ENCODE data around the gene ARL17B.
"Not testable (repeated sequence)": the region's sequence is repeated elsewhere in the genome, so short reads cannot be mapped to it uniquely, and the experiment has no call there.

The ARL17B gene

GRCh38 chr17:46249153-46249552 lies 112.4 kb downstream of the ARL17B start:
- not testable (repeated sequence) for DNase-seq (ENCODE audit: low read depth in 2 of 2)

- DNase-seq (ENCODE audit: low read depth in 2 of 2), result not testable (repeated sequence)
Observed at GRCh38 chr17:46244949-46245768, 116.4 kb downstream of the ARL17B start.

- not testable (repeated sequence) for DNase-seq (ENCODE audit: low read depth in 2 of 2)
Observed at GRCh38 chr17:46244339-46244913, 117.1 kb downstream of the ARL17B start.

- DNase-seq (ENCODE audit: low read depth in 2 of 2), result not testable (repeated sequence)
Observed at GRCh38 chr17:46243928-46244327, 117.6 kb downstream of the ARL17B start.

GRCh38 chr17:46243505-46243904 lies 118.1 kb downstream of the ARL17B start:
- not testable (repeated sequence) for DNase-seq (ENCODE audit: low read depth in 2 of 2)

GRCh38 chr17:46231359-46231758 lies 130.2 kb downstream of the ARL17B start:
- not testable (repeated sequence) for DNase-seq (ENCODE audit: low read depth in 2 of 2)

- peak; percentile 89 for DNase-seq (ENCODE audit: low read depth in 2 of 2)
Observed at GRCh38 chr17:46225274-46225794, 136.2 kb downstream of the ARL17B start.

- DNase-seq (ENCODE audit: low read depth in 2 of 2), result not testable (repeated sequence)
Observed at GRCh38 chr17:46224864-46225263, 136.7 kb downstream of the ARL17B start.
